Activated CD8-positive, alpha-beta T cell treated with anti-CD3 and anti-CD28 coated beads for 36 hours (primary cell): ENCODE measurements around the gene HMSD. TPM values are rescaled to one million over a fixed set of nuclear protein-coding genes. Genes with fewer than 3 reads are reported as not detected.

ENCODE experiments used
- ATAC-seq: fragments of 200-7000 bp; cut with Tn5 transposase; one replicate; pipeline ENCODE4 v1.10.0; 2021; ENCODE audit warnings: mild to moderate bottlenecking, moderate library complexity
- CTCF ChIA-PET: fragments of 350-600 bp; sonication (Branson Sonifier 250); formaldehyde crosslinking; loops from one replicate; lab custom pipeline; 2021; ENCODE audit warnings: antibody characterized with exemption; lab: Charles Lee
- POLR2A ChIA-PET: fragments of 350-600 bp; sonication (Branson Sonifier 250); formaldehyde crosslinking; loops from one replicate; lab custom pipeline; 2021; ENCODE audit warnings: antibody characterized with exemption; lab: Charles Lee
- DNase-seq: peaks from one replicate; pipeline ENCODE4 v3.0.0-alpha.2; 2020
- H3K27ac Mint-ChIP-seq: one replicate; pipeline ENCODE4 v1.8.0; 2021; ENCODE audit warnings: mild to moderate bottlenecking, mixed read lengths
- H3K27me3 Mint-ChIP-seq: one replicate; pipeline ENCODE4 v1.8.0; 2021; ENCODE audit warnings: mixed read lengths
- H3K36me3 Mint-ChIP-seq: one replicate; pipeline ENCODE4 v1.8.0; 2021; ENCODE audit warnings: low read depth, mixed read lengths
- H3K4me1 Mint-ChIP-seq: one replicate; pipeline ENCODE4 v1.8.0; 2021; ENCODE audit warnings: low read depth, mixed read lengths
- H3K4me3 Mint-ChIP-seq: one replicate; pipeline ENCODE4 v1.8.0; 2021; ENCODE audit warnings: mild to moderate bottlenecking, moderate library complexity, mixed read lengths
- H3K9me3 Mint-ChIP-seq: one replicate; pipeline ENCODE4 v1.8.0; 2021; ENCODE audit warnings: mixed read lengths
- intact Hi-C: fragments of 100-400 bp; cut with micrococcal nuclease; formaldehyde crosslinking; loops from one replicate; pipeline ENCODE4 v1.10.0; 2022
- total RNA-seq, 2 experiments: library from RNA; stranded (reverse); gene quantifications; one replicate each; pipeline ENCODE4 v1.2.3, GENCODE V29; 2021
- TF ChIP-seq, protein P1 (sequence below): fragments of 200-600 bp; IDR thresholded peaks from one replicate; pipeline ENCODE4 v1.8.0; 2022; ENCODE audit warnings: antibody characterized with exemption, mild to moderate bottlenecking

HMSD gene
- total RNA-seq, 2 experiments from 2014 or later = 1.4 to 1.6 TPM

GRCh38 chr18:64009305-64009704 is 60.2 kb downstream of the HMSD start:
- TF ChIP-seq, protein P1, sequence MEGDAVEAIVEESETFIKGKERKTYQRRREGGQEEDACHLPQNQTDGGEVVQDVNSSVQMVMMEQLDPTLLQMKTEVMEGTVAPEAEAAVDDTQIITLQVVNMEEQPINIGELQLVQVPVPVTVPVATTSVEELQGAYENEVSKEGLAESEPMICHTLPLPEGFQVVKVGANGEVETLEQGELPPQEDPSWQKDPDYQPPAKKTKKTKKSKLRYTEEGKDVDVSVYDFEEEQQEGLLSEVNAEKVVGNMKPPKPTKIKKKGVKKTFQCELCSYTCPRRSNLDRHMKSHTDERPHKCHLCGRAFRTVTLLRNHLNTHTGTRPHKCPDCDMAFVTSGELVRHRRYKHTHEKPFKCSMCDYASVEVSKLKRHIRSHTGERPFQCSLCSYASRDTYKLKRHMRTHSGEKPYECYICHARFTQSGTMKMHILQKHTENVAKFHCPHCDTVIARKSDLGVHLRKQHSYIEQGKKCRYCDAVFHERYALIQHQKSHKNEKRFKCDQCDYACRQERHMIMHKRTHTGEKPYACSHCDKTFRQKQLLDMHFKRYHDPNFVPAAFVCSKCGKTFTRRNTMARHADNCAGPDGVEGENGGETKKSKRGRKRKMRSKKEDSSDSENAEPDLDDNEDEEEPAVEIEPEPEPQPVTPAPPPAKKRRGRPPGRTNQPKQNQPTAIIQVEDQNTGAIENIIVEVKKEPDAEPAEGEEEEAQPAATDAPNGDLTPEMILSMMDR = no peak
- POLR2A ChIA-PET = no interaction called here

More at GRCh38 chr18:64009305-64009704, 60.2 kb downstream of the HMSD start:
- Mint-ChIP-seq H3K36me3 (no peaks in the 10 kb centered on the region), H3K4me1 (no peaks in the 10 kb centered on the region), H3K9me3 (no peaks in the 10 kb centered on the region), H3K27ac (no peak overlapping the region), H3K4me3 (no peak overlapping the region), H3K27me3 (no peaks in the 10 kb centered on the region)
- intact Hi-C loops = no loop called here
- CTCF ChIA-PET = interaction anchor here (2.1 kb wide), 1 partner anchor 15 kb away, joined by 8 read pairs; no protein-coding TSS in a partner anchor
- DNase-seq (no peak), ATAC-seq (no peak)

Other genes with a start within 250 kb of the HMSD start
- not detected for gene SERPINB11, start 246.3 kb upstream of the HMSD start, total RNA-seq
- gene SERPINB7, start 173.9 kb upstream of the HMSD start, total RNA-seq = not detected
- not detected for gene SERPINB2, start 61.6 kb upstream of the HMSD start, total RNA-seq
- not detected for gene SERPINB10, start 41.3 kb upstream of the HMSD start, total RNA-seq
- gene SERPINB8, start 20.8 kb downstream of the HMSD start, total RNA-seq = 1 to 10 TPM; 6.3 to 7.5 TPM
- gene LINC00305, start 199.8 kb downstream of the HMSD start, total RNA-seq = not detected